Psoas muscle (tissue), 8 donors: ENCODE results near the gene WDR19. TPM values are rescaled to one million over a fixed set of nuclear protein-coding genes. Genes with fewer than 3 reads are reported as not detected.
"Not testable (repeated sequence)": the region's sequence is repeated elsewhere in the genome, so short reads cannot be mapped to it uniquely, and the experiment has no call there.

Source experiments
- ATAC-seq, 4 donors: fragments of 200-7000 bp; cut with Tn5 transposase; one replicate each; pipeline ENCODE4 v1.9.1; 2020; ENCODE audit warnings: moderate library complexity in 3 of 4, mild to moderate bottlenecking in 2 of 4
- DNase-seq, 2 donors: peaks; one replicate each; pipeline ENCODE4 v3.0.0-alpha.2; 2020
- H3K27ac ChIP-seq: fragments of 200-600 bp; one replicate; pipeline ENCODE4 v1.8.0; 2022
- H3K27me3 ChIP-seq, 3 donors: fragments of 200-600 bp in 1 of 3; one replicate each; pipeline versions ENCODE4 v1.6.1 to v1.8.0; 2013 to 2022; ENCODE audit warnings: low read length in 2 of 3, mild to moderate bottlenecking in 2 of 3, moderate library complexity in 1 of 3; ENCODE audit not compliant: insufficient read depth in 3 of 3
- H3K36me3 ChIP-seq, 2 donors: fragments of 200-600 bp in 1 of 2; one replicate each; pipeline versions ENCODE4 v1.6.1 to v1.8.0; 2013 to 2022; ENCODE audit warnings: low read depth in 1 of 2, mild to moderate bottlenecking in 1 of 2, moderate library complexity in 1 of 2; ENCODE audit not compliant: insufficient read depth in 1 of 2
- H3K4me1 ChIP-seq: fragments of 200-600 bp; one replicate; pipeline ENCODE4 v1.8.0; 2022
- H3K4me3 ChIP-seq: fragments of 200-600 bp; one replicate; pipeline ENCODE4 v1.8.0; 2022; ENCODE audit warnings: mild to moderate bottlenecking
- H3K9me3 ChIP-seq: fragments of 200-600 bp; one replicate; pipeline ENCODE4 v1.8.0; 2022
- CTCF ChIP-seq: fragments of 200-600 bp; IDR thresholded peaks from one replicate; pipeline ENCODE4 v1.8.0; 2022; ENCODE audit warnings: antibody characterized with exemption
- WGBS, 3 donors: extraction: QIAGEN DNeasy Blood & Tissue Kit; methylation state at CpG; one replicate each; pipeline versions ENCODE4 v1.1.6 to v1.1.7; 2013; 5-methylcytosine and 5-hydroxymethylcytosine counted together
- intact Hi-C, 2 donors: fragments of 100-400 bp; cut with DNase I; formaldehyde crosslinking; loops; one replicate each; pipeline versions ENCODE4 v1.11.0 to v1.14.2; 2022
- polyA plus RNA-seq, 3 donors: library from polyadenylated mRNA; stranded (reverse); fragments of 200-250 nt; gene quantifications; one replicate each; pipeline ENCODE4 v1.2.3, GENCODE V29; 2013
- total RNA-seq, 4 donors: library from RNA; stranded (reverse); fragmentation: NEBNext Ultra II Directional in 2 of 4; extraction: Animal tissue kit (Norgen Biotek cat#: 25700) in 2 of 4; gene quantifications; one replicate each; pipeline versions ENCODE4 v1.2.1 to v1.2.4, GENCODE V29; 2021 to 2023
- donor health status: healthy with polysubstance abuse.
- donor health status: DM: no; HTN: no; CAD: no; lungs with moderate emphysema.
- donor health status: Bipolar disorder and iron deficiency.
- donor health status: healthy.
- donor health status: DM: yes; HTN: yes; CAD: no.
- donor health status: DM: no; HTN: no; CAD: no.
- donor health status: DM: no; HTN: no; CAD: no.
- donor health status: DM: yes; HTN: yes; CAD: no.

Gene WDR19
- total and polyA plus RNA-seq, 7 donors: 3.9 to 7.1 (median 5.4) TPM

GRCh38 chr4:39170301-39170700 lies 12.0 kb upstream of the WDR19 start:
- intact Hi-C loops: no loop called here
- no peaks in the 10 kb centered on the region for H3K9me3 ChIP-seq
- H3K27ac ChIP-seq: no peak overlapping the region
- no peaks in the 10 kb centered on the region for H3K4me1 ChIP-seq
- TF ChIP-seq CTCF: no peak
- no peaks in the 10 kb centered on the region for H3K36me3 ChIP-seq
- no peak for DNase-seq
- no peak overlapping the region for H3K4me3 ChIP-seq
- WGBS, 3 donors: 94 to 97% (median 95%) methylated on average over 12 of the region's 12 CpGs
- no peaks in the 10 kb centered on the region for H3K27me3 ChIP-seq
- ATAC-seq: no peak

- ATAC-seq (no peak), DNase-seq (no peak)
- Histone ChIP-seq H3K27me3 (no peaks in the 10 kb centered on the region), H3K27ac (no peak overlapping the region), H3K4me3 (no peak overlapping the region), H3K9me3 (no peaks in the 10 kb centered on the region), H3K36me3 (no peaks in the 10 kb centered on the region), H3K4me1 (peaks cover 12% of the 10 kb centered on the region)
- TF ChIP-seq CTCF: no peak
- intact Hi-C loops: no loop called here
Observed at GRCh38 chr4:39178706-39179105, 3.6 kb upstream of the WDR19 start.

GRCh38 chr4:39179681-39180080 lies 2.6 kb upstream of the WDR19 start:
- ATAC-seq (no peak), DNase-seq (no peak)
- H3K4me1 ChIP-seq: peaks cover 14% of the 10 kb centered on the region
- H3K9me3 ChIP-seq: no peaks in the 10 kb centered on the region
- WGBS, 3 donors: 53 to 70% (median 58%) methylated on average over 3 of the region's 3 CpGs
- H3K27me3 ChIP-seq: no peaks in the 10 kb centered on the region
- H3K36me3 ChIP-seq: no peaks in the 10 kb centered on the region
- no peak overlapping the region for H3K27ac ChIP-seq
- H3K4me3 ChIP-seq: no peak overlapping the region
- intact Hi-C loops: loop anchor here in 1 of 2 donors (5.0 kb wide), 1 partner anchor 232 kb away; no protein-coding TSS in a partner anchor
- TF ChIP-seq CTCF: no peak

GRCh38 chr4:39180629-39181028 lies 1.7 kb upstream of the WDR19 start:
- ATAC-seq, H3K27ac ChIP-seq, H3K27me3 ChIP-seq, H3K9me3 ChIP-seq, DNase-seq, H3K4me3 ChIP-seq, H3K36me3 ChIP-seq: not testable (repeated sequence)
- intact Hi-C loops: loop anchor here in 1 of 2 donors (5.0 kb wide), 1 partner anchor 233 kb away; no protein-coding TSS in a partner anchor
- peaks cover 14% of the 10 kb centered on the region for H3K4me1 ChIP-seq
- 96 to 98% (median 97%) methylated on average over 17 of the region's 17 CpGs for WGBS, 3 donors

- peak overlapping the region; percentile 87 for H3K27ac ChIP-seq
- no peak for DNase-seq
Observed at GRCh38 chr4:39181520-39181904, 817 bp upstream of the WDR19 start.

More at GRCh38 chr4:39181520-39181904, 817 bp upstream of the WDR19 start:
- H3K4me1 ChIP-seq: peaks cover 14% of the 10 kb centered on the region
- intact Hi-C loops: loop anchor here in 1 of 2 donors (5.0 kb wide), 1 partner anchor 234 kb away; no protein-coding TSS in a partner anchor
- ATAC-seq: no peak
- 62 to 74% (median 64%) methylated on average over 9 of the region's 9 CpGs for whole genome bisulfite sequencing, 3 donors
- H3K36me3 ChIP-seq: peaks cover 0 to 6% of the 10 kb centered on the region in 2 donors
- TF ChIP-seq CTCF: no peak
- peak overlapping the region; percentile 88 for H3K4me3 ChIP-seq
- H3K9me3 ChIP-seq: no peaks in the 10 kb centered on the region
- no peaks in the 10 kb centered on the region for H3K27me3 ChIP-seq
